Measurements from ENCODE around the gene SCLY.

The SCLY gene

GRCh38 chr2:238133499-238134392 lies 72.9 kb downstream of the SCLY start:
- no peak for DNase-seq (ENCODE audit: low spot score)
- TF ChIP-seq CTCF (IDR thresholded peaks at IDR 0.05; ENCODE audit: extremely low read depth, insufficient read depth, missing control alignments): no peak
- in situ Hi-C loops (cut with MboI; ENCODE audit: low pct_unique_long_range_greater_than_20kb, low sequenced_read_pairs, unreplicated experiment): no loop called here

GRCh38 chr2:238134393-238134785 lies 73.6 kb downstream of the SCLY start:
- in situ Hi-C loops (cut with MboI; ENCODE audit: low pct_unique_long_range_greater_than_20kb, low sequenced_read_pairs, unreplicated experiment): no loop called here
- DNase-seq (ENCODE audit: low spot score): no peak

GRCh38 chr2:238135601-238136150 lies 74.9 kb downstream of the SCLY start:
- no peak for DNase-seq (ENCODE audit: low spot score)
- in situ Hi-C loops (cut with MboI; ENCODE audit: low pct_unique_long_range_greater_than_20kb, low sequenced_read_pairs, unreplicated experiment): no loop called here
- no peak for TF ChIP-seq CTCF (IDR thresholded peaks at IDR 0.05; ENCODE audit: extremely low read depth, insufficient read depth, missing control alignments)

More at GRCh38 chr2:238134393-238134785, 73.6 kb downstream of the SCLY start:
- no peak for TF ChIP-seq CTCF (IDR thresholded peaks at IDR 0.05; ENCODE audit: extremely low read depth, insufficient read depth, missing control alignments)

DNA sequence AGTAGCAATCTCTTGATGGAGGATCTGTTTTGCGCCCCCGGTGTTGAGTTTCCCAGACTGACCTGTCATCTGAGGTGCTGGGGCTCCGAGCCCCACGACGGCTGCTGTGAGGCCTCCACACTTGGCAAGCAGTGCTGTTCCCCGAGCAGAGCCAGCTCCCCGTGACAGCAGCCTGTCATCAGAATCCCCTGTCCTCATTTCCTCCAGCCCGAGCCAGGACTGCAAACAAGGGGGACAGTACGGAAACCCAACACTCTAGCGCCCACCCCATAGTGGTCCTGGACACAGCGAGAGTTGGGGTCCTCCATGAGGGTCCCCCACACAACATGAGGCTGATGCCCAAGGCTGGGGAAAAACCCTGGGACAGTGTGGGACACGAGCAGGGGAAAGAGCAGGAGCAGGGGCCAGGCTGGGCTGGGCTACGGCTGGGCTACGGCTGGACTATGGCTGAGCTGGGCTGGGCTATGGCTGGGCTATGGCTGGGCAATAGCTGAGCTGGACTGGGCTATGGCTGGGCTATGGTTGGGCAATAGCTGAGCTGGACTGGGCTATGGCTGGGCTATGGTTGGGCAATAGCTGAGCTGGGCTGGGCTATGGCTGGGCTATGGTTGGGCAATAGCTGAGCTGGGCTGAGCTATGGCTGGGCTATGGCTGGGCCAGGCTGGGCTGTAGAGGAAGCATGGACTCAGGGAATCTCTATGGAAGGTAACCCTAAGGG lies 76.2 kb downstream of the SCLY start:
- in situ Hi-C loops (cut with MboI; ENCODE audit: low pct_unique_long_range_greater_than_20kb, low sequenced_read_pairs, unreplicated experiment): no loop called here
- no peak for DNase-seq (ENCODE audit: low spot score)
- TF ChIP-seq CTCF (IDR thresholded peaks at IDR 0.05; ENCODE audit: extremely low read depth, insufficient read depth, missing control alignments): no peak

- TF ChIP-seq CTCF (IDR thresholded peaks at IDR 0.05; ENCODE audit: extremely low read depth, insufficient read depth, missing control alignments): no peak
- no peak for DNase-seq (ENCODE audit: low spot score)
- in situ Hi-C loops (cut with MboI; ENCODE audit: low pct_unique_long_range_greater_than_20kb, low sequenced_read_pairs, unreplicated experiment): no loop called here
Measured at GRCh38 chr2:238137885-238138284, 77.1 kb downstream of the SCLY start.

DNA sequence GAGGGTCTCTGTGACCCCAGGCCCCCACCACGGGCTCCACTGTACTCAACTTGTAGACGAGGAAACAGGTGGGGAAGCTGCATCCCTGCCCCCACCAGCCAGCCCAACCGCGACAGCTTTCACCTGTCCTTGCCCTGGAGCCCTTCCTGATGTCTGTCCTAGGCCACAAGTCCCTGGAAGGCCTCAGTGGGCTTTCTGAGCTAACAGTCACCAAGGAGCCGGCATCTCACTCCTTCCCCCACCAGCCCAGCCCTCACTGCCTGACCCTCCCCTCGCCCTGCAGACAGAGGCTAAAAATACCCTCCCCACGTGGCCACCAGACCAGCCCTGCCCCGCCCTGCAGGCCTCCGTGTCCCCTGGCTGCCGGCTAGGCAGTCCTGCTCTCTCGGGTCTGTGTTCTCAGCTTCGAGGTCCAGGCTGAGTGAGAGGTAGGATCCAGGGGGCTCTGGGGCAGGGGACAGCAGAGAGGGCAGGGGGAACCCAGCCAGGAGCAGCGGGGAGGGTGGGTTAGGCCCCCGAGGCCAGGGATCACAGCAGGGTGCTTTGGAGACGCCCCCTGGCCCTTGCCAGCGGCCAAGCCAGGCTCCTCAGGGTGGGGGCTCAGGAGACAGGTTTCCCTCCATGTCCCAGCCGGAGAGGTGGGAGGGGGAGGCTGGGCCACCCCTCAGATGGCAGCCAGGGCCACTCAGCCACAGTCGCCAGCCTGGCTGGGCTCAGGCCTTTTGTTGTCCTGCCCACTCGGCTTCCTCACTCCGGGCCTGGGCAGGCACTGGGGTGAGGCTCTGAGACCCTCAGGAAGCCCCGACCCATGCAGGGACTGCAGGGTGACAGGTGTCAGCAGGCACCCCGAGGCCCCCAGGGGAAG lies 77.8 kb downstream of the SCLY start, which contains the start of gene KLHL30:
TSS of gene KLHL30 (plus strand) at position 338 of the 865 bp plus-strand sequence. CDS start 2,087 bp downstream, outside the sequence.
- TF ChIP-seq CTCF (IDR thresholded peaks at IDR 0.05; ENCODE audit: extremely low read depth, insufficient read depth, missing control alignments): no peak
- no peak for DNase-seq (ENCODE audit: low spot score)
- in situ Hi-C loops (cut with MboI; ENCODE audit: low pct_unique_long_range_greater_than_20kb, low sequenced_read_pairs, unreplicated experiment): no loop called here
